ENCODE results near the gene PNPLA8.

Gene PNPLA8

DNA sequence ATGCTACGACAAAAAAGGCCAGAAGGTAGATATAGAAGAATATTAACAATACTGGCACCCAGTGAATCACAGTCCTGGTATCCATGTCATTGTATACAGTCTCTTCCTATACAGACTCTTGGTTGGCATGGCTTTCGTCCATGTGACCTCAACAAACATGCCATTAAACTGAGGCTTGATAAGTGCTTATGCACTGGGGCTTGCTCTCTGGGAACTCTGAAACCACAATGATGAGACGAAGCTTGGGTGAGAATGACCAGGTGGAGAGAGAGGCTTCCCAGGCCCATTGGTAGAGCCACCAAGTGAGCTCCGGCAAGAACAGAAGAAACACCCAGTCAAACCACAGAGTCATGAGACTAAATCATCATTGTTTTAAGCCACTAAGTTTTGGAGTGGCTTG is 33.2 kb downstream of the PNPLA8 start:
- peaks cover 0 to 9% of the 10 kb centered on the region in 2 experiments; a peak in 2 of 3 replicates for H3K36me3 ChIP-seq (ENCODE audit: control insufficient read depth in 2 of 2, insufficient read depth in 1 of 2, low read length in 2 of 2)
- CTCF ChIA-PET, result interaction anchor here (1.4 kb wide), 1 partner anchor 309 kb away, joined by 5 read pairs; no protein-coding TSS in a partner anchor
- H3K4me3 ChIP-seq (ENCODE audit: low read depth, low read length), result no peak overlapping the region
- no peak overlapping the region for H3K27ac ChIP-seq (ENCODE audit: extremely low read depth, low read depth, low read length)
- no peaks in the 10 kb centered on the region for H3K9me3 ChIP-seq (ENCODE audit: control insufficient read depth, insufficient read depth, low read depth, low read length)
- POLR2A ChIA-PET, result no interaction called here
- TF ChIP-seq OSR2 (tag by site-specific recombination; IDR thresholded peaks at IDR 0.05), result no peak
- H3K4me1 ChIP-seq (ENCODE audit: control insufficient read depth, insufficient read depth, low read length), result no peaks in the 10 kb centered on the region

DNA sequence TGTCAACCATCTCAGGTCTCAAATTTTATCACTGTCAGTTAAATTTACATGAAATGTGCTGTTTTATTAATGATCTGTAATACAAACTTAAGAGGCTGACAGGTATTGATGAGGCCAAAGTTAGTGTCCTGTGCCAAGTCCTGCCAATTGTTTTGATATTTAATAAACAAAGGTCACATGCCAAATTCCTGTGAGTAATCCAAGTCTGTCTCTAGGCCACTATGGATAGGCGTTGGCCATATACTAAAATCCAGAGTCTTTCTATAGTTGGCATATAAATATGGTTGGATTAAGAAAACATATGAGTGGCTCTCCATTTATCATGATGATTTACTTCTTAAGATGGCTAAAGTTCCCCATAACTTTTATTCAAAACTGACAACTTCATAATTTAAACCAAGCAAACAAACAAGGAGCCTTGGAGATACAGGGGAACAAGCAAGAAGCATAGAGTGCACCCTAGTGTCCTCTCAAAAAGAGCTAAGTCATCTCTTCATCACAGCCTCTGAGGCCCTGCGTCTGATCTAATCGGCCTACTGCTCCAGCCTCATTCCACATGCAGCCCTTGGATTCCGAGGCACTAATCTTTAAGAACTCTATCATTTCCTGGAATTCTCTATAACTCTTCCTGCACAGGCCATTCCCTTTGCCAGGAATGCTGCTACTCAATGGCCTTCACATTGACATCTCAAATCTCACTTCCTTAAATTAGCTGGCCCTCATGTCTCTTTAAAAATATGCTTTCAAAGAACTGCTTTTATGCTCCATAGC is 37.0 kb downstream of the PNPLA8 start:
- Histone ChIP-seq H3K4me1 (ENCODE audit: control insufficient read depth, insufficient read depth, low read length) (no peaks in the 10 kb centered on the region), H3K27ac (ENCODE audit: extremely low read depth, low read depth, low read length) (no peak overlapping the region), H3K4me3 (ENCODE audit: low read depth, low read length) (no peak overlapping the region), H3K36me3 (ENCODE audit: control insufficient read depth in 2 of 2, insufficient read depth in 1 of 2, low read length in 2 of 2) (peaks cover 0 to 3% of the 10 kb centered on the region in 2 experiments; a peak in 1 of 3 replicates), H3K9me3 (ENCODE audit: control insufficient read depth, insufficient read depth, low read depth, low read length) (no peaks in the 10 kb centered on the region)
- ChIA-PET CTCF (interaction anchor here (0.9 kb wide), 1 partner anchor 8 kb away, joined by 4 read pairs; no protein-coding TSS in a partner anchor), POLR2A (no interaction called here)
- TF ChIP-seq, protein P1, sequence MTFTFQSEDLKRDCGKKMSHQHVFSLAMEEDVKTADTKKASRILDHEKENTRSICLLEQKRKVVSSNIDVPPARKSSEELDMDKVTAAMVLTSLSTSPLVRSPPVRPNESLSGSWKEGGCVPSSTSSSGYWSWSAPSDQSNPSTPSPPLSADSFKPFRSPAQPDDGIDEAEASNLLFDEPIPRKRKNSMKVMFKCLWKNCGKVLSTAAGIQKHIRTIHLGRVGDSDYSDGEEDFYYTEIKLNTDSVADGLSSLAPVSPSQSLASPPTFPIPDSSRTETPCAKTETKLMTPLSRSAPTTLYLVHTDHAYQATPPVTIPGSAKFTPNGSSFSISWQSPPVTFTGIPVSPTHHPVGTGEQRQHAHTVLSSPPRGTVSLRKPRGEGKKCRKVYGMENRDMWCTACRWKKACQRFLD (tag by site-specific recombination; IDR thresholded peaks at IDR 0.05), result no peak
- TF ChIP-seq KLF1 (tag by site-specific recombination; IDR thresholded peaks at IDR 0.05) (no peak), ZNF600 (tag by site-specific recombination; IDR thresholded peaks at IDR 0.05) (no peak), OSR2 (tag by site-specific recombination; IDR thresholded peaks at IDR 0.05) (no peak), ZNF133 (tag by site-specific recombination; IDR thresholded peaks at IDR 0.05) (no peak), ZNF837 (tag by site-specific recombination; IDR thresholded peaks at IDR 0.05) (no peak), ZNF544 (tag by site-specific recombination; IDR thresholded peaks at IDR 0.05) (no peak), ZNF112 (tag by site-specific recombination; IDR thresholded peaks at IDR 0.05) (no peak), ZNF391 (tag by site-specific recombination; IDR thresholded peaks at IDR 0.05; ENCODE audit: borderline replicate concordance, low read depth) (no peak), KLF7 (tag by site-specific recombination; IDR thresholded peaks at IDR 0.05; ENCODE audit: borderline replicate concordance) (no peak), OVOL3 (tag by site-specific recombination; IDR thresholded peaks at IDR 0.05) (no peak), ZNF626 (tag by site-specific recombination; IDR thresholded peaks at IDR 0.05) (no peak), ZNF239 (tag by site-specific recombination; IDR thresholded peaks at IDR 0.05) (no peak), ZSCAN30 (tag by site-specific recombination; IDR thresholded peaks at IDR 0.05) (no peak), ZNF561 (tag by site-specific recombination; IDR thresholded peaks at IDR 0.05; ENCODE audit: borderline replicate concordance) (no peak)
- TF ChIP-seq, protein P2, sequence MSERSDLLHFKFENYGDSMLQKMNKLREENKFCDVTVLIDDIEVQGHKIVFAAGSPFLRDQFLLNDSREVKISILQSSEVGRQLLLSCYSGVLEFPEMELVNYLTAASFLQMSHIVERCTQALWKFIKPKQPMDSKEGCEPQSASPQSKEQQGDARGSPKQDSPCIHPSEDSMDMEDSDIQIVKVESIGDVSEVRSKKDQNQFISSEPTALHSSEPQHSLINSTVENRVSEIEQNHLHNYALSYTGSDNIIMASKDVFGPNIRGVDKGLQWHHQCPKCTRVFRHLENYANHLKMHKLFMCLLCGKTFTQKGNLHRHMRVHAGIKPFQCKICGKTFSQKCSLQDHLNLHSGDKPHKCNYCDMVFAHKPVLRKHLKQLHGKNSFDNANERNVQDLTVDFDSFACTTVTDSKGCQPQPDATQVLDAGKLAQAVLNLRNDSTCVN (tag by site-specific recombination; optimal IDR thresholded peaks at IDR 0.05), result no peak
- TF ChIP-seq, protein P3, sequence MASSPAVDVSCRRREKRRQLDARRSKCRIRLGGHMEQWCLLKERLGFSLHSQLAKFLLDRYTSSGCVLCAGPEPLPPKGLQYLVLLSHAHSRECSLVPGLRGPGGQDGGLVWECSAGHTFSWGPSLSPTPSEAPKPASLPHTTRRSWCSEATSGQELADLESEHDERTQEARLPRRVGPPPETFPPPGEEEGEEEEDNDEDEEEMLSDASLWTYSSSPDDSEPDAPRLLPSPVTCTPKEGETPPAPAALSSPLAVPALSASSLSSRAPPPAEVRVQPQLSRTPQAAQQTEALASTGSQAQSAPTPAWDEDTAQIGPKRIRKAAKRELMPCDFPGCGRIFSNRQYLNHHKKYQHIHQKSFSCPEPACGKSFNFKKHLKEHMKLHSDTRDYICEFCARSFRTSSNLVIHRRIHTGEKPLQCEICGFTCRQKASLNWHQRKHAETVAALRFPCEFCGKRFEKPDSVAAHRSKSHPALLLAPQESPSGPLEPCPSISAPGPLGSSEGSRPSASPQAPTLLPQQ (tag by site-specific recombination; IDR thresholded peaks at IDR 0.05), result no peak
- TF ChIP-seq, protein P4, sequence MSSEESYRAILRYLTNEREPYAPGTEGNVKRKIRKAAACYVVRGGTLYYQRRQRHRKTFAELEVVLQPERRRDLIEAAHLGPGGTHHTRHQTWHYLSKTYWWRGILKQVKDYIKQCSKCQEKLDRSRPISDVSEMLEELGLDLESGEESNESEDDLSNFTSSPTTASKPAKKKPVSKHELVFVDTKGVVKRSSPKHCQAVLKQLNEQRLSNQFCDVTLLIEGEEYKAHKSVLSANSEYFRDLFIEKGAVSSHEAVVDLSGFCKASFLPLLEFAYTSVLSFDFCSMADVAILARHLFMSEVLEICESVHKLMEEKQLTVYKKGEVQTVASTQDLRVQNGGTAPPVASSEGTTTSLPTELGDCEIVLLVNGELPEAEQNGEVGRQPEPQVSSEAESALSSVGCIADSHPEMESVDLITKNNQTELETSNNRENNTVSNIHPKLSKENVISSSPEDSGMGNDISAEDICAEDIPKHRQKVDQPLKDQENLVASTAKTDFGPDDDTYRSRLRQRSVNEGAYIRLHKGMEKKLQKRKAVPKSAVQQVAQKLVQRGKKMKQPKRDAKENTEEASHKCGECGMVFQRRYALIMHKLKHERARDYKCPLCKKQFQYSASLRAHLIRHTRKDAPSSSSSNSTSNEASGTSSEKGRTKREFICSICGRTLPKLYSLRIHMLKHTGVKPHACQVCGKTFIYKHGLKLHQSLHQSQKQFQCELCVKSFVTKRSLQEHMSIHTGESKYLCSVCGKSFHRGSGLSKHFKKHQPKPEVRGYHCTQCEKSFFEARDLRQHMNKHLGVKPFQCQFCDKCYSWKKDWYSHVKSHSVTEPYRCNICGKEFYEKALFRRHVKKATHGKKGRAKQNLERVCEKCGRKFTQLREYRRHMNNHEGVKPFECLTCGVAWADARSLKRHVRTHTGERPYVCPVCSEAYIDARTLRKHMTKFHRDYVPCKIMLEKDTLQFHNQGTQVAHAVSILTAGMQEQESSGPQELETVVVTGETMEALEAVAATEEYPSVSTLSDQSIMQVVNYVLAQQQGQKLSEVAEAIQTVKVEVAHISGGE (tag by site-specific recombination; conservative IDR thresholded peaks at IDR 0.05; ENCODE audit: low read depth), result no peak
- TF ChIP-seq, protein P5, sequence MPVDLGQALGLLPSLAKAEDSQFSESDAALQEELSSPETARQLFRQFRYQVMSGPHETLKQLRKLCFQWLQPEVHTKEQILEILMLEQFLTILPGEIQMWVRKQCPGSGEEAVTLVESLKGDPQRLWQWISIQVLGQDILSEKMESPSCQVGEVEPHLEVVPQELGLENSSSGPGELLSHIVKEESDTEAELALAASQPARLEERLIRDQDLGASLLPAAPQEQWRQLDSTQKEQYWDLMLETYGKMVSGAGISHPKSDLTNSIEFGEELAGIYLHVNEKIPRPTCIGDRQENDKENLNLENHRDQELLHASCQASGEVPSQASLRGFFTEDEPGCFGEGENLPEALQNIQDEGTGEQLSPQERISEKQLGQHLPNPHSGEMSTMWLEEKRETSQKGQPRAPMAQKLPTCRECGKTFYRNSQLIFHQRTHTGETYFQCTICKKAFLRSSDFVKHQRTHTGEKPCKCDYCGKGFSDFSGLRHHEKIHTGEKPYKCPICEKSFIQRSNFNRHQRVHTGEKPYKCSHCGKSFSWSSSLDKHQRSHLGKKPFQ (tag by site-specific recombination; IDR thresholded peaks at IDR 0.05), result no peak

Data from HEK293 (cell line).